HT1080 (cell line): Measurements from ENCODE around the gene PRB4. TPM values are rescaled to one million over a fixed set of nuclear protein-coding genes. Genes with fewer than 3 reads are reported as not detected.

ENCODE experiments used
- DNase-seq: peaks from one replicate; pipeline ENCODE4 v3.0.0-alpha.2; 2015; ENCODE audit warnings: low read depth
- polyA plus RNA-seq, 2 experiments: library from polyadenylated mRNA; depleted of rRNA; stranded (reverse); fragments of >200 nt; gene quantifications; 2 replicates each; pipeline ENCODE4 v1.2.3, GENCODE V29; 2015
- total RNA-seq: library from RNA; depleted of rRNA; stranded (reverse); fragments of >200 nt; shearing (Covaris generic); gene quantifications from 2 replicates; pipeline ENCODE4 v1.2.3, GENCODE V29; 2014; rRNA removed

Gene PRB4
- not detected in 2 replicates for total RNA-seq
- polyA plus RNA-seq (2015; cell fraction: cytosol; rRNA removed) = not detected in 2 replicates
- not detected in 2 replicates for polyA plus RNA-seq (2015; cell fraction: nucleus; rRNA removed)

DNA sequence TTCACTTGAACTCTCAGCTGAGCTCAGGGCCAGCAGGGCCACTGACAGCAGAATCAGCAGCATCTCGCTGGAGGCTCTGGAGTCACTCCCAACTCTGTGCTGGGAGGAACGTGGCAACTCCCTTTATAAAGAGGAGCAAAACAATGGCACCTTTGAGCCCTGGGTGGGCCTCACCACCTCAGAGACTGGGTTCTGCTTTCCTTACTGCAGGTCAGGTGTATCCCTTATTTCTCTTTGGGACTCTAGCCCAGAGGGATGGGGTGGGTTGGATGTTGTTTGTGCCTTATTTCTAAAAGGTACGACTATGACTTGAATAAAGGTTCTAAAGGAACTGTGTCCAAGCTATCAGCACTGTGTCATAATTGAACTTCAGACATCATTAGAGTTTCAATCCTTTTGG is at the start of gene PRB4:
TSS of gene PRB4 (minus strand) at position 101 of the 400 bp plus-strand sequence. CDS start at position 63, 38 bp downstream.
- DNase-seq = no peak

GRCh38 chr12:11351736-11352135 is 41.5 kb upstream of the PRB4 start:
- peak; percentile 54 for DNase-seq

GRCh38 chr12:11348439-11348838 is 38.2 kb upstream of the PRB4 start:
- no peak for DNase-seq

DNA sequence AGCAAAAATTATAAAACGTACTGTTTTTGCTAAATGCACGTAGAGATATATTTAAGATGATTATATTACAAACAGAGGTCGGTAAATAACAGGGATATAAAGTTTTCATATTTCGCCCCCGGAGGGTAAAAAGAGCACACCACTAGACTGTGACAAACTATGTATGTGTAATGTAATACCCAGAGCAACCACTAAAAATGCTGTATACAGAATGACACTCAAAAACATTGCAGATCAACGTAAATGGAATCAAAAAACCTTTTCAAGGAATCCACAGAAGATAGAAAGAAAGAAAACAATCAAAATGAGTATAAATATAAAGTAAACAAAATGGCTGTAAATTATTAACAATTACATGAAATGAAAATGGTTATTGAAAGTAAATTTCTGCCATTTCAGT is 37.6 kb upstream of the PRB4 start:
- peak; percentile 10 for DNase-seq

GRCh38 chr12:11344500-11344899 is 34.3 kb upstream of the PRB4 start:
- DNase-seq = no peak

- DNase-seq = no peak
Observed at GRCh38 chr12:11324426-11324825, 14.2 kb upstream of the PRB4 start.

GRCh38 chr12:11321980-11322379 is 11.7 kb upstream of the PRB4 start:
- no peak for DNase-seq

GRCh38 chr12:11307143-11307542 is 3.1 kb downstream of the PRB4 start:
- peak; percentile 4 for DNase-seq

- no peak for DNase-seq
Observed at GRCh38 chr12:11273449-11273848, 36.8 kb downstream of the PRB4 start.

DNA sequence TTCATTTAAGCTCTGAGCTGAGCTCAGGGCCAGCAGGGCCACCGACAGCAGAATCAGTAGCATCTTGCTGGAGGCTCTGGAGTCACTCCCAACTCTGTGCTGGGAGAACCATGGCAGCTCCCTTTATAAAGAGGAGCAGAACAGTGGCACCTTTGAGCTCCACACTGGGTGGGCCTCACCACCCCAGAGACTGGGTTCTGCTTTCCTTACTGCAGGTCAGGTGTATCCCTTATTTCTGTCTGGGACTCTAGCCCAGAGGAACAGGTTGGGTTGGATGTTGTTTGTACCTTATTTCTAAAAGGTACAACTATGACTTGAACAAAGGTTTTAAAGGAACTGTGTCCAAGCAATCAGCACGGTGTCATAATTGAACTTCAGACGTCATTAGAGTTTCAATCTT is 40.6 kb downstream of the PRB4 start, which contains the start of gene PRB3:
TSS of gene PRB3 (minus strand) at position 101 of the 400 bp plus-strand sequence. CDS start at position 63, 38 bp downstream.
- no peak for DNase-seq

- DNase-seq = no peak
Observed at GRCh38 chr12:11264501-11264900, 45.7 kb downstream of the PRB4 start.

Other genes starting within 250 kb of the PRB4 start
- gene TAS2R46, start 248.1 kb downstream of the PRB4 start, total RNA-seq = not detected in 2 replicates
- not detected in 2 replicates for gene TAS2R43, start 218.1 kb downstream of the PRB4 start, total RNA-seq
- gene TAS2R30, start 175.8 kb downstream of the PRB4 start, total RNA-seq = 0.23 and 0.27 TPM in 2 replicates
- 9.9 and 11.9 TPM in 2 replicates for gene SMIM10L1, start 139.2 kb downstream of the PRB4 start, total RNA-seq
- gene TAS2R42, start 123.5 kb downstream of the PRB4 start, total RNA-seq = not detected in 2 replicates
- not detected in 2 replicates for gene PRB3, start 40.7 kb downstream of the PRB4 start, total RNA-seq
- gene PRB2, start 85.1 kb upstream of the PRB4 start, total RNA-seq = not detected in 2 replicates